Liver (tissue), 9 donors: ENCODE results near the gene FER. TPM values are rescaled to one million over a fixed set of nuclear protein-coding genes. Genes with fewer than 3 reads are reported as not detected.

Source experiments
- DNase-seq: peaks from one replicate; pipeline ENCODE4 v3.0.0-alpha.2; 2017; ENCODE audit warnings: low spot score
- H3K27ac ChIP-seq, 2 donors: one replicate each; pipeline ENCODE4 v1.7.0; 2013; ENCODE audit warnings: inconsistent platforms in 2 of 2, low read length in 2 of 2, control low read depth in 1 of 2, low read depth in 1 of 2, mild to moderate bottlenecking in 1 of 2
- H3K27me3 ChIP-seq, 4 donors: one replicate each; pipeline versions ENCODE4 v1.6.1 to v1.7.0; 2013; ENCODE audit warnings: low read length in 3 of 4, inconsistent platforms in 1 of 4, mild to moderate bottlenecking in 1 of 4, moderate library complexity in 1 of 4; ENCODE audit not compliant: control insufficient read depth in 4 of 4, insufficient read depth in 4 of 4
- H3K36me3 ChIP-seq, 4 donors: one replicate each; pipeline versions ENCODE4 v1.6.1 to v1.7.0; 2013; ENCODE audit warnings: low read length in 3 of 4, mild to moderate bottlenecking in 3 of 4, low read depth in 1 of 4, moderate library complexity in 1 of 4; ENCODE audit not compliant: control insufficient read depth in 4 of 4, insufficient read depth in 3 of 4
- H3K4me1 ChIP-seq, 4 donors: one replicate each; pipeline versions ENCODE4 v1.6.1 to v1.7.0; 2013; ENCODE audit warnings: low read length in 3 of 4, mild to moderate bottlenecking in 3 of 4, moderate library complexity in 1 of 4; ENCODE audit not compliant: control insufficient read depth in 4 of 4, insufficient read depth in 4 of 4
- H3K4me3 ChIP-seq, 3 donors: one replicate each; pipeline versions ENCODE4 v1.6.1 to v1.7.0; 2013; ENCODE audit warnings: low read length in 3 of 3, control low read depth in 1 of 3, low read depth in 1 of 3, mild to moderate bottlenecking in 1 of 3
- H3K9ac ChIP-seq, 2 donors: one replicate each; pipeline ENCODE4 v1.7.0; 2013; ENCODE audit warnings: low read length in 2 of 2, mild to moderate bottlenecking in 2 of 2, moderate library complexity in 2 of 2, control low read depth in 1 of 2, low read depth in 1 of 2
- H3K9me3 ChIP-seq, 4 donors: one replicate each; pipeline versions ENCODE4 v1.6.1 to v1.7.0; 2013; ENCODE audit warnings: low read length in 3 of 4; ENCODE audit not compliant: control insufficient read depth in 4 of 4
- EGR1 ChIP-seq, 2 donors: IDR thresholded peaks; 2 replicates each; pipeline ENCODE4 v1.6.1; 2016 to 2018; ENCODE audit warnings: antibody characterized with exemption in 2 of 2, low read depth in 2 of 2
- FOXA1 ChIP-seq: IDR thresholded peaks from 2 replicates; pipeline ENCODE4 v1.6.1; 2016; ENCODE audit warnings: antibody characterized with exemption
- FOXA2 ChIP-seq: IDR thresholded peaks from 2 replicates; pipeline ENCODE4 v1.6.1; 2016; ENCODE audit warnings: antibody characterized with exemption
- GABPA ChIP-seq, 2 donors: IDR thresholded peaks in 1 of 2; conservative IDR thresholded peaks in 1 of 2; 2 replicates each; pipeline ENCODE4 v1.6.1; 2016; ENCODE audit warnings: antibody characterized with exemption in 2 of 2, mild to moderate bottlenecking in 1 of 2, moderate library complexity in 1 of 2
- HNF4A ChIP-seq, 2 donors: conservative IDR thresholded peaks; 2 replicates each; pipeline ENCODE4 v1.6.1; 2016; ENCODE audit warnings: antibody characterized with exemption in 2 of 2, mild to moderate bottlenecking in 2 of 2
- HNF4G ChIP-seq: IDR thresholded peaks from 2 replicates; pipeline ENCODE4 v1.6.1; 2016; ENCODE audit warnings: antibody characterized with exemption
- JUND ChIP-seq, 2 donors: IDR thresholded peaks; 2 replicates each; pipeline ENCODE4 v1.6.1; 2016; ENCODE audit warnings: antibody characterized with exemption in 2 of 2
- NR2F2 ChIP-seq: IDR thresholded peaks from 2 replicates; pipeline ENCODE4 v1.6.1; 2016; ENCODE audit warnings: antibody characterized with exemption
- RAD21 ChIP-seq, 2 donors: IDR thresholded peaks; 2 replicates each; pipeline ENCODE4 v1.6.1; 2016; ENCODE audit warnings: antibody characterized with exemption in 2 of 2, mild to moderate bottlenecking in 2 of 2
- RXRA ChIP-seq, 2 donors: IDR thresholded peaks; 2 replicates each; pipeline ENCODE4 v1.6.1; 2017 to 2018; ENCODE audit warnings: antibody characterized with exemption in 2 of 2, mild to moderate bottlenecking in 1 of 2
- SP1 ChIP-seq: IDR thresholded peaks from 2 replicates; pipeline ENCODE4 v1.6.1; 2018; ENCODE audit warnings: antibody characterized with exemption, mild to moderate bottlenecking
- YY1 ChIP-seq: IDR thresholded peaks from 2 replicates; pipeline ENCODE4 v1.6.1; 2016; ENCODE audit warnings: antibody characterized with exemption, mild to moderate bottlenecking
- WGBS: extraction: QIAGEN DNeasy Blood & Tissue Kit; methylation state at CpG from one replicate; pipeline ENCODE4 v1.1.7; 2013; 5-methylcytosine and 5-hydroxymethylcytosine counted together
- polyA plus RNA-seq, 2 donors: library from polyadenylated mRNA; stranded (reverse) in 1 of 2; unstranded in 1 of 2; fragments of 200-250 nt in 1 of 2; fragments of >200 nt in 1 of 2; fragmentation: Nextera tagmentation in 1 of 2; extraction: Ambion mirVana in 1 of 2; gene quantifications; one replicate each; pipeline versions ENCODE4 v1.2.1 to v1.2.3, GENCODE V29; 2013 to 2015
- total RNA-seq, 2 donors: library from RNA; depleted of rRNA; stranded (reverse); fragments of >200 nt; gene quantifications; one replicate each; pipeline ENCODE4 v1.2.3, GENCODE V29; 2014
- TF ChIP-seq, protein P1 (sequence below): IDR thresholded peaks from 2 replicates; pipeline ENCODE4 v1.6.1; 2016; ENCODE audit warnings: antibody characterized with exemption
- TF ChIP-seq, protein P2 (sequence below): fragments of 150-350 bp; IDR thresholded peaks from 2 replicates; pipeline ENCODE4 v1.5.1; 2017; ENCODE audit warnings: improper control_type of control experiment, low read depth, low read length; ENCODE audit not compliant: missing input control
- TF ChIP-seq, protein P3 (sequence below): IDR thresholded peaks from 2 replicates; pipeline ENCODE4 v1.6.1; 2016; ENCODE audit warnings: antibody characterized with exemption
- TF ChIP-seq, protein P4 (sequence below): IDR thresholded peaks from 2 replicates; pipeline ENCODE4 v1.6.1; 2016; ENCODE audit warnings: antibody characterized with exemption
- TF ChIP-seq, protein P5 (sequence below): IDR thresholded peaks from 2 replicates; pipeline ENCODE4 v1.6.1; 2016; ENCODE audit warnings: antibody characterized with exemption, mild to moderate bottlenecking
- donor health status: healthy.
- donor health status: healthy.
- donor health status: healthy.
- donor health status: healthy.
- donor health status: healthy.

FER gene
- total and polyA plus RNA-seq, 4 donors, result 0.83 to 9.8 (median 5.9) TPM

DNA sequence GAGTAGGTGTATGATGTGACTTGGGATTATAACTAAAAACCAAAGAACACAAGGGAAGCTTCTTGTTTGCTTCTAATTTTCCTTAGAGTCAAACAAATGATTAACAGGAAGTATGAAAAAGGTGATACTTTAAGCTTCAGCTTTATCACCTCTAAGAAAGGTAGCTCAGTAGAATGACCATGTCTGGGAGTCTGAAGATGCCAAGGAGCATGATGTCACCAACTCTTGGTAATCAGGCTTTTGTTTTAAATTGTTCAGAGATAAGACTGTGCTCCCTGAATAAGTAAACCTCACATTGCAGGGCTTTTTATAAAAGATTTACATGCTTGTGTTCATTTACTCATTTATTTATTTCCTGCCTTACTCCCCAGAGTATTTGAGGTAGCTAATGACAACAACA, 169.9 kb downstream of the FER start:
- TF ChIP-seq SP1 (no peak), NR2F2 (no peak), YY1 (no peak), FOXA1 (no peak)
- TF ChIP-seq, protein P1, sequence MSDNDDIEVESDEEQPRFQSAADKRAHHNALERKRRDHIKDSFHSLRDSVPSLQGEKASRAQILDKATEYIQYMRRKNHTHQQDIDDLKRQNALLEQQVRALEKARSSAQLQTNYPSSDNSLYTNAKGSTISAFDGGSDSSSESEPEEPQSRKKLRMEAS, result no peak
- TF ChIP-seq, protein P2, sequence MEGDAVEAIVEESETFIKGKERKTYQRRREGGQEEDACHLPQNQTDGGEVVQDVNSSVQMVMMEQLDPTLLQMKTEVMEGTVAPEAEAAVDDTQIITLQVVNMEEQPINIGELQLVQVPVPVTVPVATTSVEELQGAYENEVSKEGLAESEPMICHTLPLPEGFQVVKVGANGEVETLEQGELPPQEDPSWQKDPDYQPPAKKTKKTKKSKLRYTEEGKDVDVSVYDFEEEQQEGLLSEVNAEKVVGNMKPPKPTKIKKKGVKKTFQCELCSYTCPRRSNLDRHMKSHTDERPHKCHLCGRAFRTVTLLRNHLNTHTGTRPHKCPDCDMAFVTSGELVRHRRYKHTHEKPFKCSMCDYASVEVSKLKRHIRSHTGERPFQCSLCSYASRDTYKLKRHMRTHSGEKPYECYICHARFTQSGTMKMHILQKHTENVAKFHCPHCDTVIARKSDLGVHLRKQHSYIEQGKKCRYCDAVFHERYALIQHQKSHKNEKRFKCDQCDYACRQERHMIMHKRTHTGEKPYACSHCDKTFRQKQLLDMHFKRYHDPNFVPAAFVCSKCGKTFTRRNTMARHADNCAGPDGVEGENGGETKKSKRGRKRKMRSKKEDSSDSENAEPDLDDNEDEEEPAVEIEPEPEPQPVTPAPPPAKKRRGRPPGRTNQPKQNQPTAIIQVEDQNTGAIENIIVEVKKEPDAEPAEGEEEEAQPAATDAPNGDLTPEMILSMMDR, result no peak
- Histone ChIP-seq H3K9me3 (no peaks in the 10 kb centered on the region), H3K27me3 (no peaks in the 10 kb centered on the region), H3K9ac (no peak overlapping the region), H3K4me1 (no peaks in the 10 kb centered on the region), H3K36me3 (no peaks in the 10 kb centered on the region), H3K4me3 (no peak overlapping the region), H3K27ac (no peak overlapping the region)
- no peak for DNase-seq

DNA sequence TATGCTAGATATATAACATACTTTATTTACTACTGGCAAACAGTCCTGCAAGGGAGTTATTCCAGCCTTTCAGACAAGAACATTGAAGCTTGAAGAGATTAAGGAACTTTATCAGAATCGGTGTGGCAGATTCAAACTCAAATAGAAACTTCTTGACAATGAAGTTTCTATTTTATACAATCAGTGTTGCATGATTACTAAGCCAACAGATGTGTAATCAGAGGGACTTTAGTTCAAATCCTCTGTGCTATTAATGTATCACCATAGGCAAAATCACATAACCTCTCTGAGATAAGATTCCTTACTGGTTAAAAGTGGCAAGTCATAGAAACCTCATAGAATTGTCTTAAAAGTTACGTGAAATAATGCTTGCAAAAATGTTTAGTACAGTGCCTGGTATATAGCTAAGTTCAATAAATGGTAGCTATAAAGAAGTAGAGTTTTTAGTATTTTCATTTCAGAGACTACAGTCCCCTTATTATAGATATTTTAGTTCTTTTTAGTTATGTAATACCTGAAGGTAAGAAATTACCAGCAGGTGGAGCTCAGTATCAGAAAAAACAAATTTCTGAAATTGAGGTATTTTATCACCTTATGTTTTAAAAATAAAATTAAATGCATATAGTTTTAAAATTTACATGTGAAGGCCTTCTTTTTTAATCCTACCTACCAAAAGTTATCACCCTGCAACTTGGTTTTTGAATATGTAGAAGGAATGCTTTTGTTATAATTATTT, 172.1 kb downstream of the FER start:
- Histone ChIP-seq H3K4me1 (no peaks in the 10 kb centered on the region), H3K27ac (no peak overlapping the region), H3K9ac (no peak overlapping the region), H3K27me3 (no peaks in the 10 kb centered on the region), H3K4me3 (no peak overlapping the region), H3K9me3 (no peaks in the 10 kb centered on the region), H3K36me3 (no peaks in the 10 kb centered on the region)
- TF ChIP-seq GABPA (IDR thresholded peaks at IDR 0.05 in 1 of 2, conservative IDR thresholded peaks at IDR 0.05 in 1 of 2) (no peak), FOXA1 (no peak), SP1 (no peak), HNF4G (no peak), RXRA (IDR thresholded peaks at IDR 0.05) (no peak), RAD21 (IDR thresholded peaks at IDR 0.05) (peak; percentile 66 to 70), HNF4A (conservative IDR thresholded peaks at IDR 0.05) (no peak), EGR1 (IDR thresholded peaks at IDR 0.05; ENCODE audit: low read depth in 2 of 2) (no peak), FOXA2 (no peak), JUND (IDR thresholded peaks at IDR 0.05) (no peak)
- TF ChIP-seq, protein P1, result no peak
- TF ChIP-seq, protein P2, result peak; percentile 20
- TF ChIP-seq, protein P3, sequence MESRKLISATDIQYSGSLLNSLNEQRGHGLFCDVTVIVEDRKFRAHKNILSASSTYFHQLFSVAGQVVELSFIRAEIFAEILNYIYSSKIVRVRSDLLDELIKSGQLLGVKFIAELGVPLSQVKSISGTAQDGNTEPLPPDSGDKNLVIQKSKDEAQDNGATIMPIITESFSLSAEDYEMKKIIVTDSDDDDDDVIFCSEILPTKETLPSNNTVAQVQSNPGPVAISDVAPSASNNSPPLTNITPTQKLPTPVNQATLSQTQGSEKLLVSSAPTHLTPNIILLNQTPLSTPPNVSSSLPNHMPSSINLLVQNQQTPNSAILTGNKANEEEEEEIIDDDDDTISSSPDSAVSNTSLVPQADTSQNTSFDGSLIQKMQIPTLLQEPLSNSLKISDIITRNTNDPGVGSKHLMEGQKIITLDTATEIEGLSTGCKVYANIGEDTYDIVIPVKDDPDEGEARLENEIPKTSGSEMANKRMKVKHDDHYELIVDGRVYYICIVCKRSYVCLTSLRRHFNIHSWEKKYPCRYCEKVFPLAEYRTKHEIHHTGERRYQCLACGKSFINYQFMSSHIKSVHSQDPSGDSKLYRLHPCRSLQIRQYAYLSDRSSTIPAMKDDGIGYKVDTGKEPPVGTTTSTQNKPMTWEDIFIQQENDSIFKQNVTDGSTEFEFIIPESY, result no peak
- TF ChIP-seq, protein P4, sequence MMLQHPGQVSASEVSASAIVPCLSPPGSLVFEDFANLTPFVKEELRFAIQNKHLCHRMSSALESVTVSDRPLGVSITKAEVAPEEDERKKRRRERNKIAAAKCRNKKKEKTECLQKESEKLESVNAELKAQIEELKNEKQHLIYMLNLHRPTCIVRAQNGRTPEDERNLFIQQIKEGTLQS, result no peak
- TF ChIP-seq, protein P5, sequence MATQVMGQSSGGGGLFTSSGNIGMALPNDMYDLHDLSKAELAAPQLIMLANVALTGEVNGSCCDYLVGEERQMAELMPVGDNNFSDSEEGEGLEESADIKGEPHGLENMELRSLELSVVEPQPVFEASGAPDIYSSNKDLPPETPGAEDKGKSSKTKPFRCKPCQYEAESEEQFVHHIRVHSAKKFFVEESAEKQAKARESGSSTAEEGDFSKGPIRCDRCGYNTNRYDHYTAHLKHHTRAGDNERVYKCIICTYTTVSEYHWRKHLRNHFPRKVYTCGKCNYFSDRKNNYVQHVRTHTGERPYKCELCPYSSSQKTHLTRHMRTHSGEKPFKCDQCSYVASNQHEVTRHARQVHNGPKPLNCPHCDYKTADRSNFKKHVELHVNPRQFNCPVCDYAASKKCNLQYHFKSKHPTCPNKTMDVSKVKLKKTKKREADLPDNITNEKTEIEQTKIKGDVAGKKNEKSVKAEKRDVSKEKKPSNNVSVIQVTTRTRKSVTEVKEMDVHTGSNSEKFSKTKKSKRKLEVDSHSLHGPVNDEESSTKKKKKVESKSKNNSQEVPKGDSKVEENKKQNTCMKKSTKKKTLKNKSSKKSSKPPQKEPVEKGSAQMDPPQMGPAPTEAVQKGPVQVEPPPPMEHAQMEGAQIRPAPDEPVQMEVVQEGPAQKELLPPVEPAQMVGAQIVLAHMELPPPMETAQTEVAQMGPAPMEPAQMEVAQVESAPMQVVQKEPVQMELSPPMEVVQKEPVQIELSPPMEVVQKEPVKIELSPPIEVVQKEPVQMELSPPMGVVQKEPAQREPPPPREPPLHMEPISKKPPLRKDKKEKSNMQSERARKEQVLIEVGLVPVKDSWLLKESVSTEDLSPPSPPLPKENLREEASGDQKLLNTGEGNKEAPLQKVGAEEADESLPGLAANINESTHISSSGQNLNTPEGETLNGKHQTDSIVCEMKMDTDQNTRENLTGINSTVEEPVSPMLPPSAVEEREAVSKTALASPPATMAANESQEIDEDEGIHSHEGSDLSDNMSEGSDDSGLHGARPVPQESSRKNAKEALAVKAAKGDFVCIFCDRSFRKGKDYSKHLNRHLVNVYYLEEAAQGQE, result no peak
- 85% methylated on average over 2 of the region's 2 CpGs for WGBS
- no peak for DNase-seq
